Right lung (tissue), 10 donors: ENCODE measurements around the gene CARS1. TPM values are rescaled to one million over a fixed set of nuclear protein-coding genes. Genes with fewer than 3 reads are reported as not detected.

Source experiments
- DNase-seq, 2 donors: peaks; one replicate each; pipeline ENCODE4 v3.0.0-alpha.2; 2013
- long read RNA-seq, 8 donors: transcript quantifications; one replicate each; lab custom pipeline, GENCODE V29; 2026
- polyA plus RNA-seq, 5 donors: library from polyadenylated mRNA; unstranded; fragments of 120-200 nt; gene quantifications; one replicate each; pipeline versions ENCODE4 v1.2.1 to v1.2.3, GENCODE V29; 2013; ENCODE audit warnings: inconsistent platforms in 1 of 5, low replicate concordance in 1 of 5; ENCODE audit not compliant: insufficient read length in 5 of 5, insufficient read depth in 1 of 5

The CARS1 gene
- polyA plus RNA-seq = 10 to 100 TPM; 28.4 to 33.0 (median 32.2) TPM
- long read RNA-seq, donor 1, partial matches to known transcripts = 7 of 13 reads
- long read RNA-seq, donor 1, other reads (novel, unspliced or antisense) = 0 of 13 reads
- long read RNA-seq, donor 2, partial matches to known transcripts = 0 of 3 reads
- long read RNA-seq, donor 2, other reads (novel, unspliced or antisense) = 0 of 3 reads
- long read RNA-seq, donor 3, partial matches to known transcripts = 0 of 4 reads
- long read RNA-seq, donor 3, other reads (novel, unspliced or antisense) = 0 of 4 reads
- long read RNA-seq, donor 4, partial matches to known transcripts = 0 of 1 reads
- long read RNA-seq, donor 4, other reads (novel, unspliced or antisense) = 0 of 1 reads
- long read RNA-seq, donor 5, partial matches to known transcripts = 5 of 7 reads
- long read RNA-seq, donor 5, other reads (novel, unspliced or antisense) = 0 of 7 reads
- long read RNA-seq, donor 6 = 0 reads
- long read RNA-seq, donor 7 = 0 reads
- long read RNA-seq, donor 8, partial matches to known transcripts = 0 of 1 reads
- long read RNA-seq, donor 8, other reads (novel, unspliced or antisense) = 0 of 1 reads

GRCh38 chr11:3057069-3057963 is at the start of gene CARS1:
TSS of gene CARS1 (minus strand) at chr11:3057423. CDS start at chr11:3057367, 56 bp downstream.
- DNase-seq = peak; percentile 93 to 94

- no peak for DNase-seq
Observed at GRCh38 chr11:3105791-3106735, 48.8 kb upstream of the CARS1 start.

GRCh38 chr11:3104961-3105790 is 48.0 kb upstream of the CARS1 start:
- no peak for DNase-seq

GRCh38 chr11:3104051-3104714 is 47.0 kb upstream of the CARS1 start:
- no peak for DNase-seq

- no peak for DNase-seq
Observed at GRCh38 chr11:3103076-3103475, 45.9 kb upstream of the CARS1 start.

- no peak for DNase-seq
Observed at GRCh38 chr11:3102641-3102921, 45.4 kb upstream of the CARS1 start.

GRCh38 chr11:3101921-3102640 is 44.9 kb upstream of the CARS1 start:
- DNase-seq = no peak

- no peak for DNase-seq
Observed at GRCh38 chr11:3099178-3099577, 42.0 kb upstream of the CARS1 start.

- no peak for DNase-seq
Observed at GRCh38 chr11:3096909-3097530, 39.8 kb upstream of the CARS1 start.

- DNase-seq = peak; percentile 31 to 42
Observed at GRCh38 chr11:3095712-3096361, 38.6 kb upstream of the CARS1 start.

- DNase-seq = no peak
Observed at GRCh38 chr11:3094223-3094824, 37.1 kb upstream of the CARS1 start.

- no peak for DNase-seq
Observed at GRCh38 chr11:3093281-3094191, 36.3 kb upstream of the CARS1 start.

GRCh38 chr11:3092603-3093141 is 35.4 kb upstream of the CARS1 start:
- DNase-seq = no peak

GRCh38 chr11:3091846-3092602 is 34.8 kb upstream of the CARS1 start:
- peak in 1 of 2 donors; percentile 32 for DNase-seq

GRCh38 chr11:3091081-3091845 is 34.0 kb upstream of the CARS1 start:
- DNase-seq = no peak
